Muscle layer of colon (tissue), 2 donors: Measurements from ENCODE around the gene RGS17.

Experiments used
- H3K27ac ChIP-seq: one replicate; pipeline ENCODE4 v1.7.0; 2013; ENCODE audit warnings: low read depth, mild to moderate bottlenecking, low read length, moderate library complexity
- H3K27me3 ChIP-seq, 2 donors: one replicate each; pipeline ENCODE4 v1.7.0; 2013; ENCODE audit warnings: low read length in 2 of 2, mild to moderate bottlenecking in 2 of 2; ENCODE audit not compliant: insufficient read depth in 2 of 2, control insufficient read depth in 1 of 2
- H3K36me3 ChIP-seq: one replicate; pipeline ENCODE4 v1.7.0; 2013; ENCODE audit warnings: mild to moderate bottlenecking, low read length; ENCODE audit not compliant: insufficient read depth
- H3K4me1 ChIP-seq: one replicate; pipeline ENCODE4 v1.7.0; 2013; ENCODE audit warnings: mild to moderate bottlenecking, low read length; ENCODE audit not compliant: insufficient read depth
- H3K4me3 ChIP-seq, 2 donors: one replicate each; pipeline ENCODE4 v1.7.0; 2013; ENCODE audit warnings: low read length in 2 of 2, low read depth in 1 of 2, mild to moderate bottlenecking in 1 of 2, moderate library complexity in 1 of 2
- H3K9ac ChIP-seq: one replicate; pipeline ENCODE4 v1.7.0; 2013; ENCODE audit warnings: low read length
- H3K9me3 ChIP-seq: one replicate; pipeline ENCODE4 v1.7.0; 2013; ENCODE audit warnings: mild to moderate bottlenecking, low read length
- donor health status: abdominal sarcoma.
- donor health status: Adenocarcinoma of cecum.

Gene RGS17

DNA sequence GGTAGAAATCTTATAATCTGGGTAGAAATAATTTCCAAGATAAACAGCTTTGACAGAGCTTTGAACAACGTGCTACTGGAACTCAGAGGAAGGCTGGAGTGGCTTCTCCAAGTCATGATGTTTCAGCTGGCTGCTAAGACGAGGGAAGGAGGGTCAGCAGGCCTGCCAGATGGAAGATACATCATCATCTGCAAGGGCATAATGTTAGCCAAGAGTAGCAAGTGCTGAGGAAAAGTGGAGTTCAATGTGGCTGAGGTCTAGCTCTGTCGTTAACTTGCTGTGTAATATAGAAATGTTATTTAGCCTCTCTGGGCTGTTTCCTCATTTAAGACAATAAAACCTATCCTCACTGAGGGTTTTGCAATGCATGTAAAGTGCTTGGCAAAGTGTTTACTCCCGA lies 35.1 kb downstream of the RGS17 start:
- Histone ChIP-seq H3K36me3 (no peaks in the 10 kb centered on the region), H3K9ac (no peak overlapping the region), H3K4me3 (no peak overlapping the region), H3K27ac (no peak overlapping the region), H3K9me3 (no peaks in the 10 kb centered on the region), H3K27me3 (no peaks in the 10 kb centered on the region), H3K4me1 (no peaks in the 10 kb centered on the region)

DNA sequence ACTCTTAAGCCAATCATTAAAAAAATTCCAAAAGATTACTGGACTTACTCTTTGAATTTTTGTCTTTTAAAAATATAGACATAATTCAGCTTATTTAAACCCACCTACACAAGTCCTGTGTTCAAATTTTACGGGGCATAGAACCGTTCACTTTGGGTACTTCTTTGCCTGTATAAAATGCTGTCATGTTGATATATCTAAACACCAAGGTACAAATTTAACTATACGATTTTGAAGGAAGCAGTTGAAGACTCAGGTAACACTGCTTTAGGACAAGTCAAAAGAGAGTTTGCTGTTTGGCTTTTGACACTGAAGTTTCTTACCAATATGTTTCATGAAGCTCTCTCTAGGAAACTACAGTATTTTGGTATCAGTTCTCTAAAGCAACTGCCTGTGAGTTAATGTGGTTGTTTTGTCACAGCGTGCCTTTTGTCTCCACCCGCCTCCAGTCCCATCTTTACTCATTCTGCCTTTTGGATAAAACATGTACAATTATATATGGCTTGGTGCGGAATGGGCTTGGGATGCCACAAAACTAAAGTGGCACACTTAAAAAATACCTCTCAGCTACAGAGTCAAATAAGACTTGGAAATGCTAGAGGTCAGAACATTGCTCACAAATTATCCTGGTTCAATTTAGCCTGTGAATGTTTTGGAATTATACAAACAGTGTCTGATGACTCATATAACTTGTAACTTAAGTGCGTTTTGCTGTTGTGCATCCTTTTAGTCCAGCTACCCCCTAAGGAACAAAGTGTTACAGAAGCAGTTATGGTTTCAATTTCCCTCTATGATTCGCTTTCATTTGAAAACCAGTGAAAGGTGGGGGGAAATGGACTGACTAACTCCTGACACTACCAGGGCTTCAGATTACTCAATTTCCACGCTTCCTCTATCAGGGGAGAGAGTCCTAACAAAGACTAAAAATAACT lies 38.7 kb downstream of the RGS17 start:
- no peaks in the 10 kb centered on the region for H3K36me3 ChIP-seq
- no peaks in the 10 kb centered on the region for H3K4me1 ChIP-seq

DNA sequence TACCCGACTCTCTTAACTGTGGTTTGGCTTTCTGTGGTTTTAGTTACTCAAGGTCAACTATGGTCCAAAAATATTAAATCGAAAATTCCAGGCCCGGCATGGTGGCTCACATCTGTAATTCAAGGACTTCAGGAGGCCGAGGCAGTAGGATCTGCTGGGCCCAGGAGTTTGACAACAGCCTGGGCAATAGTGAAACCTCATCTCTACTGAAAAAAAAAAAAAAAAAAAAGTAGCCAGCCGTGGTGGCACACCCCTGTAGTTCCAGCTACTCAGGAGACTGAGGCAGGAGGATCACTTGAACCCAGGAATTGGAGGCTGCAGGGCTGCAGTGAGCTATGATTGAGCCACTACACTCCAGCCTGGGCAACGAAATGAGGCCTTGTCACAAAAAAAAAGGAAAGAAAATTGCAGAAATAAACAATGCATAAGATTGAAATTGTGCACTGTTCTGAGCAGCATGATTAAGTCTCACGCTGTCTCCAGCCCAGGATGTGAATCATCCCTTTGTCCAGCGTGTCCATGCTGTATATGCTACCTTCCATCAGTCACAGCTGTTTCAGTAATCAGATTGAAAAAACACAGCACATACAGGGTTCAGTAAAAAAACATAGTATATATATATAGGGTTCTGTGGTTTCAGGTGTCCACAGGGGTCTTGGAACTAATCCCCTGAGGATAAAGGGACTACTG lies 40.7 kb downstream of the RGS17 start:
- Histone ChIP-seq H3K27me3 (no peaks in the 10 kb centered on the region), H3K9me3 (no peaks in the 10 kb centered on the region), H3K27ac (no peak overlapping the region), H3K36me3 (no peaks in the 10 kb centered on the region), H3K4me1 (no peaks in the 10 kb centered on the region), H3K4me3 (no peak overlapping the region), H3K9ac (no peak overlapping the region)

More for the DNA sequence above, 38.7 kb downstream of the RGS17 start:
- no peak overlapping the region for H3K9ac ChIP-seq
- no peaks in the 10 kb centered on the region for H3K27me3 ChIP-seq
- no peak overlapping the region for H3K4me3 ChIP-seq
- H3K9me3 ChIP-seq, result no peaks in the 10 kb centered on the region
- no peak overlapping the region for H3K27ac ChIP-seq

DNA sequence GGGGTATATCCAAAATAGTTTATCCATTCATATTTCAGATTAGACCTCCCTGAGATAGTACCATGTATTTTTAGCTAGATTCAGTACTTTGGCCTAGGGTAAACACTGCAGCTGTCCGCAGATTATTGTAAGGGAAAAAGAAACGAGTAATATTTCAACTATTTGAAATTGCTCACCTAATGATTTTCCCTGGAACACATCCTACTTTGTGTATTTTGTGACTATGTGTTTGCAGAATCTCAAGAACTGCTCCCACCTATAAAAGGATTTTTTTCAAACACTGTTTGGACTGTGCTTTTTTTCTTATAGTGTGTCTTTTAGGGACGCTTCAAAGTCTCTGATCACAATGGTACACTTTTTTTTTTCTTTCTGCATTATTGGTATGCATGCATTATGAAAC lies 42.3 kb downstream of the RGS17 start:
- Histone ChIP-seq H3K9ac (no peak overlapping the region), H3K36me3 (no peaks in the 10 kb centered on the region), H3K27ac (no peak overlapping the region), H3K4me3 (no peak overlapping the region), H3K27me3 (no peaks in the 10 kb centered on the region), H3K9me3 (no peaks in the 10 kb centered on the region), H3K4me1 (no peaks in the 10 kb centered on the region)

DNA sequence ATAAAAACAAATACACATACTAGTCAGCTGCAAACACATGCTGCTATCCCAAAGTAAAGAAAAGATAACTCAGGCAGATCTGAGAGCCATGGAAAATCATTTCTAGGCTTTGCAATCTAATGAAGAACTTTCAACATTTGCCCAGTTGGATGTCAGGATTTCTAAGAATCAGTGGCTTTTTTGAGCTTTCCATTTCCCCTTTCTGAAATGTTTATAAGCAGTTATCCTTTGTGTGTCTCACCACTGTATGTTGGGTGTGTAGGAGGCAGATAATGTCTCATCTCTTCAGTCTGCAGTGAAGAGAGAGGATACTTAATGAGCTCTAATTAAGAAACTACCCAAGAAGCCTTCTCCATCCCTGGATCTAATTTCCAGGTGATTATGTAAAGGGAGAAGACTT lies 43.6 kb downstream of the RGS17 start:
- H3K4me1 ChIP-seq, result no peaks in the 10 kb centered on the region
- no peaks in the 10 kb centered on the region for H3K27me3 ChIP-seq
- H3K9me3 ChIP-seq, result no peaks in the 10 kb centered on the region
- H3K4me3 ChIP-seq, result no peak overlapping the region
- no peak overlapping the region for H3K9ac ChIP-seq
- H3K36me3 ChIP-seq, result no peaks in the 10 kb centered on the region
- no peak overlapping the region for H3K27ac ChIP-seq

DNA sequence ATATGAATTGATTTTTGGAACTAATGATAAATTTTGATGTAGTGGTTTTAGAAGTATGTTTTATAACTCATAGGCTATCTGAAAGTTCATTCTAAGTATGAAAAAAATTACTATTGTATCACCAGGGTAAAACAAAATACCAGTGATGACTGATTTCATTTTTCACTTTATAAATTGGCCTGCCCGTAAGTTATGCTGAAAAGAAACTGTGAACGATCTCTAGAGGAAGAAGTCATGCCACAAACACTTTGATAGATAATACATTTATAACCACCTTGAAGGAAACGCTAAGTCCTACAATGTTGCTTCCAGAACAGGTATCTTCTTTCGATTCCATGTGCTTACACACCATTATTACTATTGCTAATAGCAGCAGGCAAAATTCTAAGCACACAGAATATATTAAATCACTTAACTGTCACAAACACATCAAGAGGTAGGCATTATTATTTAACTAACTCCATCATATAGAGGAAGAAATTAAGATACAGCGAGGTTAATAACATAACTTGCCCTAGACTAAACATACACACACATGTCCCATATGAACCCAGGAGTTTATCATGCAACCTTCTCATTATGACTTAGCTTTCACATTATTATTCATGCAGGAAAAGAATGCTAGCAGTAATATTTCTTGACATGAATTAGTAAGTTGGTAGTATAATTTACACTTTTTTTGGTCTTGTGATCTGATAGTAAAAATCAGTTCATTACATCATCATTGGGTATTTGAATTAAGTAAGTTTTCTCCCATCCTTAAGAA lies 44.7 kb downstream of the RGS17 start:
- Histone ChIP-seq H3K9ac (no peak overlapping the region), H3K36me3 (no peaks in the 10 kb centered on the region), H3K9me3 (no peaks in the 10 kb centered on the region), H3K4me1 (no peaks in the 10 kb centered on the region), H3K27me3 (no peaks in the 10 kb centered on the region), H3K4me3 (no peak overlapping the region), H3K27ac (no peak overlapping the region)

DNA sequence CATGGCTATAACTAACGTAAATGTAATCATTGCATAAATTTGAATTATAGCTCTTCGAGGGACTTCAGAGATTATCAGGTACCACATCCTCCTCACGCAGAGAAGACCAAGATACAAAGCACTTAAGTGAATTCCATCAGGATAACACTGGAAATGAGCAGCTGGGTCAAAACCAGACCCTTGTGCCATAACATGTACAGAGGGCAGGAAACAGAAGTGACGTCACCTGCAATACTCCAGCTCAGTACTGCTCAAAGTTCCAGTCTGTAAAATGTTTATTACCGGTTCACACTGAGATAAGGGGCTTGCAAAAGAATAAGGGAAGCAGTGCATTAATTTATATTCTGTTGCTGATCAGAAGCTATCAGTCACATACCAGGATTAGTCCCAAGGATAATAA lies 45.8 kb downstream of the RGS17 start:
- no peaks in the 10 kb centered on the region for H3K36me3 ChIP-seq
- no peak overlapping the region for H3K27ac ChIP-seq
- H3K9me3 ChIP-seq, result no peaks in the 10 kb centered on the region
- H3K9ac ChIP-seq, result no peak overlapping the region
- H3K27me3 ChIP-seq, result no peaks in the 10 kb centered on the region
- H3K4me1 ChIP-seq, result no peaks in the 10 kb centered on the region
- no peak overlapping the region for H3K4me3 ChIP-seq

DNA sequence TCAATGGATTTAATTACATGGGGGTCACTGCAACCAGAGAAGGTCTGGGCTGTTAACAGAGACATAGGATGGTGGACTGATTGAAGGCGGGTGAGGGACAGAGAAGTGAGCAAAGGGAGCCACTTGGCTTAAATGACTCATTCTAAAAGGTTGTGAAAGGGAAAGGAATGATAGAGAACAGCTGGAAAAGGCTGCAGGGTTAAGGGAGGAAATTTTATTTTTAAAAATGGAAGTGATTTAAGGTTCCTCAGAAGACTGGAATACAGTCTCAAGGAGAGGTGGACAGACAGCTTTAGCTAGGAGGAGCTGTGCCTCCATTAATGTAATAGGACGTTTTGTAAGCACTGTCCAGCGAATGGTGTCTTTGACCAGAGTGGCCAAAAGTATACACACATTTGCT lies 46.7 kb downstream of the RGS17 start:
- Histone ChIP-seq H3K27ac (no peak overlapping the region), H3K4me3 (no peak overlapping the region), H3K9me3 (no peaks in the 10 kb centered on the region), H3K4me1 (no peaks in the 10 kb centered on the region), H3K27me3 (no peaks in the 10 kb centered on the region), H3K36me3 (no peaks in the 10 kb centered on the region), H3K9ac (no peak overlapping the region)

DNA sequence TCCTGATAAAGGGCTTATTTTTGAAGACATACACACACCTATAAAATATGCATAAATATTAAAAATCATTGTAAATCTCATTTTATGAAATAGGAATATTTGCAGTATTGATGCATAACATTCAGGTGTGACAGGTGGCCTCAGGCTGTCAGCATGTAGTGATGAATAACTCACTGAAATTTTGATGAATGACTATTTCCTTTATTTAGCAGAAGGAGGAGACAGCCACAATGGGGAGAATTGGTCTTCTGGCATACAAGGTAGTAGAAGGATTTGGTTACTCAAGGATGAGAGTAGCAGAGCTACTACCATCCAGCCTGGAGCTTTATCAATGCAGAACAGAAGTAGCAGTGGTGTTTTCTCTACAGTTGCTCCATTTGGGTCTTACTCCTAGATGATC lies 47.2 kb downstream of the RGS17 start:
- Histone ChIP-seq H3K4me3 (no peak overlapping the region), H3K4me1 (no peaks in the 10 kb centered on the region), H3K36me3 (no peaks in the 10 kb centered on the region), H3K27ac (no peak overlapping the region), H3K27me3 (no peaks in the 10 kb centered on the region), H3K9me3 (no peaks in the 10 kb centered on the region), H3K9ac (no peak overlapping the region)

DNA sequence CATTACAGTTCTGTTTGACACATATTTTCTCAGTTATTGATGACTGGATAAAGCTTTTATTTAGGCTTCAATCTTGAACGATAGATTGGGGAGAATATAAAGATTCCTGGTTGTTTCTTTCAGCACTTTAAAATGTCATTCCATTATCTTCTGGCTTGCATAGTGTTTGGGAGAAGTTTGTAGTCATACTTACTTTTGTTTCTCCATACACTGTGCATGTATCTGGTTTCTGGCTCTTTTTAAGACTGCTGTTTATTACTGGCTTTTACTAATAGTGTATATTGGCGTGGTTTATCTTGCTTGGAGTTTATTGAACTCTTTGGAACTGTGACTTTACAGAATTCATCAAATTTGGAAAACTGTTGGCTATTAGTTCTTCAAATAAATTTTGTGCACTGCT lies 49.2 kb downstream of the RGS17 start:
- no peak overlapping the region for H3K27ac ChIP-seq
- no peaks in the 10 kb centered on the region for H3K36me3 ChIP-seq
- no peaks in the 10 kb centered on the region for H3K9me3 ChIP-seq
- H3K4me1 ChIP-seq, result no peaks in the 10 kb centered on the region
- no peak overlapping the region for H3K9ac ChIP-seq
- H3K27me3 ChIP-seq, result no peaks in the 10 kb centered on the region
- no peak overlapping the region for H3K4me3 ChIP-seq

DNA sequence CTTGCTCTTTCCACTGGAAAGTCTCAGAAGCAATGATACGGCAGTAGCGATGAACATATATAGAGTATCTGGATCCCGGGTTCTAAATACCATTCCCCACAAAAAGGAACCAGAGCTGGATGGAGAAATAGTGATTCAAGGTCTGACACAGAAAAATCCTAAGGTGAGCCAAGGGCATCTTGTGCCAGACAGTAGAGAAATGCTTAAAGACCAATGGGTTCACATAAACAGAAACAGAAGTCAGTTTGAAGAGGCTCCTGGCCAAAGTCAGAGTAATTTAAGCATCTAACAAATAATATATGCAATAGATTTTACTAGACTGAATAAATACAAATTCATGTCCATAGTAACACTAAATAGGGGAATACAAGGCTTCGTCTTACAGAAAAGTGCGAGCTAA lies 54.7 kb downstream of the RGS17 start:
- Histone ChIP-seq H3K4me1 (no peaks in the 10 kb centered on the region), H3K36me3 (no peaks in the 10 kb centered on the region), H3K4me3 (no peak overlapping the region), H3K9me3 (no peaks in the 10 kb centered on the region), H3K27me3 (no peaks in the 10 kb centered on the region), H3K9ac (no peak overlapping the region), H3K27ac (no peak overlapping the region)
